ENCODE results near the gene CDH7.

CDH7 gene

GRCh38 chr18:65750389-65751154 is at the start of gene CDH7:
Gene CDH7 (plus strand): TSS chr18:65751012. CDS start chr18:65762843, 11,831 bp downstream.
- DNase-seq (ENCODE audit: low read depth in 2 of 2) = no peak

- no peak for DNase-seq (ENCODE audit: low read depth in 2 of 2)
These were observed 46.8 kb upstream of the CDH7 start for GRCh38 chr18:65704046-65704445.

GRCh38 chr18:65706646-65707045 is 44.2 kb upstream of the CDH7 start:
- DNase-seq (ENCODE audit: low read depth in 2 of 2) = no peak

- DNase-seq (ENCODE audit: low read depth in 2 of 2) = no peak
These were observed 39.3 kb upstream of the CDH7 start for GRCh38 chr18:65711493-65711892.

- no peak for DNase-seq (ENCODE audit: low read depth in 2 of 2)
These were observed 29.2 kb upstream of the CDH7 start for GRCh38 chr18:65721619-65722018.

- DNase-seq (ENCODE audit: low read depth in 2 of 2) = no peak
These were observed 25.4 kb upstream of the CDH7 start for GRCh38 chr18:65725251-65726050.

GRCh38 chr18:65735155-65735554 is 15.7 kb upstream of the CDH7 start:
- DNase-seq (ENCODE audit: low read depth in 2 of 2) = no peak

GRCh38 chr18:65737471-65737955 is 13.3 kb upstream of the CDH7 start:
- DNase-seq (ENCODE audit: low read depth in 2 of 2) = no peak

- no peak for DNase-seq (ENCODE audit: low read depth in 2 of 2)
These were observed 3.9 kb upstream of the CDH7 start for GRCh38 chr18:65746936-65747335.

GRCh38 chr18:65748321-65748720 is 2.5 kb upstream of the CDH7 start:
- no peak for DNase-seq (ENCODE audit: low read depth in 2 of 2)

GRCh38 chr18:65749841-65750240 is 971 bp upstream of the CDH7 start:
- no peak for DNase-seq (ENCODE audit: low read depth in 2 of 2)

- DNase-seq (ENCODE audit: low read depth in 2 of 2) = no peak
These were observed 608 bp downstream of the CDH7 start for GRCh38 chr18:65751155-65752085.

GRCh38 chr18:65752625-65753325 is 2.0 kb downstream of the CDH7 start:
- no peak for DNase-seq (ENCODE audit: low read depth in 2 of 2)

GRCh38 chr18:65753520-65753919 is 2.7 kb downstream of the CDH7 start:
- no peak for DNase-seq (ENCODE audit: low read depth in 2 of 2)

GRCh38 chr18:65754121-65754520 is 3.3 kb downstream of the CDH7 start:
- no peak for DNase-seq (ENCODE audit: low read depth in 2 of 2)

- DNase-seq (ENCODE audit: low read depth in 2 of 2) = no peak
These were observed 4.8 kb downstream of the CDH7 start for GRCh38 chr18:65755616-65756015.

- DNase-seq (ENCODE audit: low read depth in 2 of 2) = no peak
These were observed 9.6 kb downstream of the CDH7 start for GRCh38 chr18:65760457-65760856.

GRCh38 chr18:65761636-65762295 is 11.0 kb downstream of the CDH7 start:
- DNase-seq (ENCODE audit: low read depth in 2 of 2) = no peak

- DNase-seq (ENCODE audit: low read depth in 2 of 2) = no peak
These were observed 11.7 kb downstream of the CDH7 start for GRCh38 chr18:65762556-65762955.

GRCh38 chr18:65767406-65767805 is 16.6 kb downstream of the CDH7 start:
- DNase-seq (ENCODE audit: low read depth in 2 of 2) = no peak

All from stimulated activated CD4-positive, alpha-beta T cell treated with anti-CD3 and anti-CD28 coated beads, Interleukin-15, amount 100 ng/mL, for 48 hours (primary cell).